PC-9 (cell line): ENCODE measurements around the gene GPATCH2L. TPM values are rescaled to one million over a fixed set of nuclear protein-coding genes. Genes with fewer than 3 reads are reported as not detected.

Experiments
- BruUV-seq: library from RNA; stranded (reverse); fragments of 400-500 nt; replicated peaks from 2 replicates; lab custom pipeline; 2021; lab: Mats Ljungman, UMichigan
- CTCF ChIA-PET: fragments of 300-600 bp; sonication (Branson Sonifier 250); formaldehyde crosslinking; loops from one replicate; lab custom pipeline; 2022; ENCODE audit warnings: antibody characterized with exemption; lab: Charles Lee
- POLR2A ChIA-PET: fragments of 300-600 bp; sonication (Branson Sonifier 250); formaldehyde crosslinking; loops from one replicate; lab custom pipeline; 2022; ENCODE audit warnings: antibody characterized with exemption; ENCODE audit not compliant: unreplicated experiment; lab: Charles Lee
- DNase-seq, 2 experiments: peaks; one replicate each; pipeline versions ENCODE4 v3.0.0 to v3.0.0-alpha.2; 2015 to 2022; ENCODE audit warnings: mixed read lengths in 1 of 2
- H2AFZ ChIP-seq: fragments of 200-600 bp; sonication (generic); 2 replicates; pipeline ENCODE4 v1.8.1; 2017; ENCODE audit warnings: antibody characterized with exemption
- H3F3A ChIP-seq: fragments of 200-600 bp; sonication (generic); 2 replicates; pipeline ENCODE4 v1.8.1; 2017; ENCODE audit warnings: antibody characterized with exemption, mild to moderate bottlenecking, low read depth; ENCODE audit not compliant: insufficient read depth
- H3K27ac ChIP-seq: fragments of 200-600 bp; sonication (generic); 2 replicates; pipeline ENCODE4 v1.6.1; 2016; ENCODE audit warnings: mixed run types
- H3K27me3 ChIP-seq: fragments of 200-600 bp; sonication (generic); 2 replicates; pipeline ENCODE4 v1.6.1; 2016; ENCODE audit warnings: low read depth, mixed run types; ENCODE audit not compliant: insufficient read depth
- H3K36me3 ChIP-seq: fragments of 200-600 bp; sonication (generic); 2 replicates; pipeline ENCODE4 v1.6.1; 2016; ENCODE audit warnings: low read depth, mixed run types
- H3K4me1 ChIP-seq: fragments of 200-600 bp; sonication (generic); replicated peaks from 2 replicates; pipeline ENCODE4 v1.6.1; 2016; ENCODE audit warnings: mixed run types; ENCODE audit not compliant: insufficient read depth
- H3K4me2 ChIP-seq: fragments of 200-600 bp; sonication (generic); 2 replicates; pipeline ENCODE4 v1.6.1; 2017; ENCODE audit warnings: mixed run types
- H3K4me3 ChIP-seq: fragments of 200-600 bp; sonication (generic); 2 replicates; pipeline ENCODE4 v1.6.1; 2016; ENCODE audit warnings: mixed run types
- H3K79me2 ChIP-seq: fragments of 200-600 bp; sonication (generic); 2 replicates; pipeline ENCODE4 v1.6.1; 2017; ENCODE audit warnings: low read depth, mixed run types
- H3K9me2 ChIP-seq: fragments of 200-600 bp; sonication (generic); 2 replicates; pipeline ENCODE4 v1.8.1; 2017; ENCODE audit warnings: mild to moderate bottlenecking; ENCODE audit not compliant: insufficient read depth
- H3K9me3 ChIP-seq: fragments of 200-600 bp; sonication (generic); 2 replicates; pipeline ENCODE4 v1.8.1; 2016; ENCODE audit warnings: low read depth; ENCODE audit not compliant: insufficient read depth
- H4K20me1 ChIP-seq: fragments of 200-600 bp; sonication (generic); 2 replicates; pipeline ENCODE4 v1.8.1; 2017; ENCODE audit not compliant: insufficient read depth
- CTCF ChIP-seq: fragments of 200-600 bp; sonication (generic); conservative IDR thresholded peaks from 2 replicates; pipeline ENCODE4 v1.6.1; 2017; ENCODE audit warnings: mixed run types, antibody characterized with exemption, mild to moderate bottlenecking, moderate library complexity
- EZH2 ChIP-seq: fragments of 200-600 bp; sonication (generic); IDR thresholded peaks from 2 replicates; pipeline ENCODE4 v1.8.0; 2017; ENCODE audit warnings: antibody characterized with exemption, low read depth
- intact Hi-C: fragments of 100-400 bp; cut with micrococcal nuclease; formaldehyde crosslinking; loops from one replicate; pipeline ENCODE4 v1.10.0; 2022; ENCODE audit not compliant: unreplicated experiment
- total RNA-seq: library from RNA; stranded (reverse); gene quantifications from 2 replicates; pipeline ENCODE4 v1.2.3, GENCODE V29; 2021

Gene GPATCH2L
- total RNA-seq, 1 experiment from 2014 or later, result 124 TPM

- Histone ChIP-seq H3K27me3 (peaks cover 98% of the 10 kb centered on the region), H3K27ac (no peak overlapping the region), H3K4me1 (no peaks in the 10 kb centered on the region), H3K36me3 (no peaks in the 10 kb centered on the region), H3K4me3 (no peak overlapping the region), H3K9me2 (no peaks in the 10 kb centered on the region), H2AFZ (no peak overlapping the region), H3K9me3 (no peaks in the 10 kb centered on the region), H3K4me2 (no peak overlapping the region), H3K79me2 (no peaks in the 10 kb centered on the region), H4K20me1 (no peaks in the 10 kb centered on the region), H3F3A (no peaks in the 10 kb centered on the region)
- no TSS peak for BruUV-seq
- intact Hi-C loops, result no loop called here
- POLR2A ChIA-PET, result no interaction called here
- no peak for DNase-seq
- no peak for TF ChIP-seq EZH2
- no peak for TF ChIP-seq CTCF
- CTCF ChIA-PET, result no interaction called here
These were observed 106.2 kb downstream of the GPATCH2L start for GRCh38 chr14:76257842-76258397.

GRCh38 chr14:76259029-76259735 is 107.5 kb downstream of the GPATCH2L start:
- Histone ChIP-seq H3K4me3 (no peak overlapping the region), H3F3A (no peaks in the 10 kb centered on the region), H3K27ac (no peak overlapping the region), H3K79me2 (no peaks in the 10 kb centered on the region), H3K4me1 (no peaks in the 10 kb centered on the region), H3K27me3 (peaks cover 98% of the 10 kb centered on the region), H3K9me2 (no peaks in the 10 kb centered on the region), H3K36me3 (no peaks in the 10 kb centered on the region), H3K9me3 (no peaks in the 10 kb centered on the region), H4K20me1 (no peaks in the 10 kb centered on the region), H2AFZ (no peak overlapping the region), H3K4me2 (no peak overlapping the region)
- no peak for DNase-seq
- no peak for TF ChIP-seq CTCF
- no peak for TF ChIP-seq EZH2
- BruUV-seq, result no TSS peak
- POLR2A ChIA-PET, result interaction anchor here (0.7 kb wide), 2 partner anchors 11 to 787 kb away, joined by 4 to 5 read pairs; no protein-coding TSS in a partner anchor
- CTCF ChIA-PET, result no interaction called here
- intact Hi-C loops, result no loop called here

GRCh38 chr14:76260749-76261148 is 109.0 kb downstream of the GPATCH2L start:
- CTCF ChIA-PET, result no interaction called here
- POLR2A ChIA-PET, result no interaction called here

More at GRCh38 chr14:76260749-76261148, 109.0 kb downstream of the GPATCH2L start:
- no TSS peak for BruUV-seq
- Histone ChIP-seq H3K4me2 (no peak overlapping the region), H3K4me3 (no peak overlapping the region), H3K36me3 (no peaks in the 10 kb centered on the region), H3F3A (no peaks in the 10 kb centered on the region), H3K4me1 (no peaks in the 10 kb centered on the region), H3K27ac (no peak overlapping the region), H3K27me3 (peaks cover 98% of the 10 kb centered on the region), H4K20me1 (no peaks in the 10 kb centered on the region), H2AFZ (no peak overlapping the region), H3K79me2 (no peaks in the 10 kb centered on the region), H3K9me2 (no peaks in the 10 kb centered on the region), H3K9me3 (no peaks in the 10 kb centered on the region)
- TF ChIP-seq CTCF (no peak), EZH2 (no peak)
- no peak for DNase-seq
- intact Hi-C loops, result no loop called here
